ENCODE results near the gene LAPTM5.

DNA sequence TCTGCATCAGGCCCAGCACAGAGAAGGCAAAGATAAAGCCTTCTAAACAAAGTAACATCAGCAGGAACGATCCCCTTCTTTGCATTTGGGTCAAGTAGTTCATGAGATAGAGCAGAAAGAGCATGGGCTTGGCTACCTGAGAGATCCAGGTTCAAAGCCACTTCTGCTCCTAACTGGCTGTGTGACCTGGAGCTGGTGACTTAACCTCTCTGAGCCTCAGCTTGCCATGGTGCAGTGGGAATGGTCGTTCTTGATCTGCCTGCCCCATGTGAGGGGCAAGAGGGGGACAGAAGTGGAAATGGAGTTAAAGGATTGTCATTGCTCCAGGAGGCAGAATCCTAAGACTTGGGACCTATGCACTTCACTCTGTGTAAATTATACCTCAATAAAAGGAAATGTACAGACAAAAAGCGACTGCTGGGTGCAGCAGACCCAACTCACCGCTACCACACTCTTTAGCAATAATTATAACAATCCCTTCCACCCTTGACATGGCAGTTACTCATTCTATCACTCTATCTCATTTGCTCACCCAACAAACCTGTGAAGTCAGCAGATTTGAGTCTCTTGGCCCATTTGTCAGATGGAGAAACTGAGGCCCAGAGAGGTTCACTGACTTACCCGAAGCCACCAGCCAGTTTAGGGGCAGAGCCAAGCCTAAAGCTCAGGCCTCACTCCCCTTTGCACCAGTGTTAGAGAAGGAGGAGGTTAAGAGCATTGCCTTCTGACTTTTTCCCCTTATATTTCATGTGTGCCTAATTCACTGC, 32.7 kb downstream of the LAPTM5 start:
- no peak for TF ChIP-seq POLR2A (IDR thresholded peaks at IDR 0.05)
- TF ChIP-seq, protein P1, sequence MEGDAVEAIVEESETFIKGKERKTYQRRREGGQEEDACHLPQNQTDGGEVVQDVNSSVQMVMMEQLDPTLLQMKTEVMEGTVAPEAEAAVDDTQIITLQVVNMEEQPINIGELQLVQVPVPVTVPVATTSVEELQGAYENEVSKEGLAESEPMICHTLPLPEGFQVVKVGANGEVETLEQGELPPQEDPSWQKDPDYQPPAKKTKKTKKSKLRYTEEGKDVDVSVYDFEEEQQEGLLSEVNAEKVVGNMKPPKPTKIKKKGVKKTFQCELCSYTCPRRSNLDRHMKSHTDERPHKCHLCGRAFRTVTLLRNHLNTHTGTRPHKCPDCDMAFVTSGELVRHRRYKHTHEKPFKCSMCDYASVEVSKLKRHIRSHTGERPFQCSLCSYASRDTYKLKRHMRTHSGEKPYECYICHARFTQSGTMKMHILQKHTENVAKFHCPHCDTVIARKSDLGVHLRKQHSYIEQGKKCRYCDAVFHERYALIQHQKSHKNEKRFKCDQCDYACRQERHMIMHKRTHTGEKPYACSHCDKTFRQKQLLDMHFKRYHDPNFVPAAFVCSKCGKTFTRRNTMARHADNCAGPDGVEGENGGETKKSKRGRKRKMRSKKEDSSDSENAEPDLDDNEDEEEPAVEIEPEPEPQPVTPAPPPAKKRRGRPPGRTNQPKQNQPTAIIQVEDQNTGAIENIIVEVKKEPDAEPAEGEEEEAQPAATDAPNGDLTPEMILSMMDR (IDR thresholded peaks at IDR 0.05): no peak

Measured in vagina (tissue), 2 donors.